ENCODE measurements around the gene GRHL1. TPM values are rescaled to one million over a fixed set of nuclear protein-coding genes. Genes with fewer than 3 reads are reported as not detected.

GRHL1 gene
- total RNA-seq, 1 experiment from 2014 or later, result 2.5 TPM

DNA sequence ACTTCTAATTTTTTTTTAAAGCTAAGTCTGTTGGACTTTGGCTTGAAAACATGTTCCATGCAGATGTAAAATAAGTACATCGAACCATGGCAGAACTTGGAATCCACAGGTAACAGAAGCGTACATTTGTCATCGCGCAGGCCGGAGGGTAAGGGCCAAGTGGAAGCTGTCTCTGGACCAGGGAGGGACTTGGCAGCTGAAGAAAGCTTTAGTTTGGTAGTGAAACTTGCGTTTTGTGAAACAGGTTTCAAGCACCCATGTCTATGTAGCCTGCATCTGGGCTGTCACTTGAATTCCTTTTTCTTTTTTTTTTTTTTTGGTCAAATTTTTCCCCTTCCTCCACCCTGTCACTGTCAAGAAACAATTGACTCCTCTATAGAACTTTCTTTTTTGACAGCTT, 20.4 kb downstream of the GRHL1 start:
- no peak overlapping the region for H2BK12ac ChIP-seq (ENCODE audit: insufficient read length, low read depth, low read length)
- H3T11ph ChIP-seq (ENCODE audit: low read length), result no peak overlapping the region
- WGBS (ENCODE audit: extremely low coverage, insufficient read length, low lambda C conversion rate), result no CpG with 5 or more reads among the region's 6 CpGs
- H3K79me1 ChIP-seq (ENCODE audit: insufficient read depth, low read depth, low read length, poor library complexity, severe bottlenecking), result no peaks in the 10 kb centered on the region
- H2AK5ac ChIP-seq (ENCODE audit: insufficient read length, low read length), result no peak overlapping the region
- H4K5ac ChIP-seq (ENCODE audit: insufficient read length, low read depth, low read length), result no peak overlapping the region
- H4K20me1 ChIP-seq (ENCODE audit: control insufficient read depth, insufficient read depth, insufficient read length), result no peaks in the 10 kb centered on the region
- no peak overlapping the region for H3K14ac ChIP-seq (ENCODE audit: insufficient read depth, low read length)
- H3K56ac ChIP-seq (ENCODE audit: insufficient read length, low read depth, low read length), result no peak overlapping the region
- Mint-ChIP-seq H3K36me3 (ENCODE audit: insufficient read depth in 1 of 3, low read depth in 3 of 3) (no peaks in the 10 kb centered on the region), H3K27me3 (ENCODE audit: low read depth) (no peaks in the 10 kb centered on the region), H3K4me3 (no peak overlapping the region), H3K9me3 (no peaks in the 10 kb centered on the region), H3K4me1 (peaks cover 6 to 10% of the 10 kb centered on the region in 2 experiments; a peak in 3 of 4 replicates), H3K27ac (no peak overlapping the region)
- no peak overlapping the region for H3K23ac ChIP-seq (ENCODE audit: insufficient read length, low read depth, low read length)
- H2BK15ac ChIP-seq (ENCODE audit: low read depth, low read length), result no peak overlapping the region
- no peak overlapping the region for H2BK20ac ChIP-seq (ENCODE audit: low read depth, low read length, poor library complexity, severe bottlenecking)
- H2BK5ac ChIP-seq (ENCODE audit: insufficient read length, low read length), result no peak overlapping the region
- no peak overlapping the region for H3K4me2 ChIP-seq (ENCODE audit: insufficient read depth, insufficient read length, low read length)
- no peaks in the 10 kb centered on the region for H3K4me1 ChIP-seq (ENCODE audit: insufficient read depth, low read length)
- H2BK120ac ChIP-seq (ENCODE audit: low read depth, low read length, poor library complexity, severe bottlenecking), result no peak overlapping the region
- H3K27ac ChIP-seq (ENCODE audit: insufficient read length, low read depth, low read length), result no peak overlapping the region
- H2AFZ ChIP-seq (ENCODE audit: low read length), result no peak overlapping the region
- H3K18ac ChIP-seq (ENCODE audit: insufficient read length, low read depth, low read length), result no peak overlapping the region
- no peaks in the 10 kb centered on the region for H3K23me2 ChIP-seq (ENCODE audit: insufficient read length, low read depth, low read length, poor library complexity, severe bottlenecking)
- no peak overlapping the region for H3K4ac ChIP-seq (ENCODE audit: low read depth, low read length)
- H3K79me2 ChIP-seq (ENCODE audit: insufficient read depth, low read length), result no peaks in the 10 kb centered on the region
- no peak overlapping the region for H3K9ac ChIP-seq (ENCODE audit: extremely low read depth, insufficient read length, low read length)
- H3K9me3 ChIP-seq (ENCODE audit: control insufficient read depth, low read depth, low read length), result no peaks in the 10 kb centered on the region
- no peak overlapping the region for H4K8ac ChIP-seq (replicated peaks; ENCODE audit: insufficient read length, low read depth, low read length)
- H4K91ac ChIP-seq (ENCODE audit: insufficient read length, low read depth, low read length), result no peak overlapping the region
- H3K27me3 ChIP-seq (ENCODE audit: insufficient read depth, low read length), result no peaks in the 10 kb centered on the region
- DNase-seq, result no peak
- no peak for TF ChIP-seq CTCF (conservative IDR thresholded peaks at IDR 0.05)
